OCI-LY3 (cell line): ENCODE results near the gene MARK3.

Experiments used
- H2AFZ ChIP-seq: fragments of 200-600, 300-600 bp; shearing (Covaris generic); 2 replicates; pipeline ENCODE4 v1.6.0; 2014; ENCODE audit warnings: antibody characterized with exemption, low read depth, low read length
- H3K27ac ChIP-seq: fragments of 200-600, 300-600 bp; sonication (generic); 2 replicates; pipeline ENCODE4 v1.5.1; 2014; ENCODE audit warnings: mild to moderate bottlenecking, low read length, moderate library complexity, mixed read lengths
- H3K27me3 ChIP-seq: fragments of 200-600, 300-600 bp; sonication (generic); 2 replicates; pipeline ENCODE4 v1.6.1; 2014; ENCODE audit warnings: low read depth, low read length, mixed read lengths
- H3K36me3 ChIP-seq: fragments of 200-600, 300-600 bp; sonication (generic); replicated peaks from 2 replicates; pipeline ENCODE3; 2014; ENCODE audit warnings: low read depth, low read length, mixed read lengths
- H3K4me1 ChIP-seq: fragments of 300-600, 200-600 bp; sonication (generic); 2 replicates; pipeline ENCODE4 v1.6.1; 2014; ENCODE audit warnings: low read length, mixed read lengths
- H3K4me2 ChIP-seq: fragments of 200-600, 300-600 bp; sonication (generic); 2 replicates; pipeline ENCODE4 v1.6.1; 2014; ENCODE audit warnings: low read length, mixed read lengths
- H3K4me3 ChIP-seq: fragments of 300-600, 200-600 bp; sonication (generic); 2 replicates; pipeline ENCODE4 v1.5.1; 2014; ENCODE audit warnings: antibody characterized with exemption, mild to moderate bottlenecking, low read length, moderate library complexity
- H3K79me2 ChIP-seq: fragments of 300-600, 200-600 bp; shearing (Covaris generic); 2 replicates; pipeline ENCODE4 v1.6.1; 2014; ENCODE audit warnings: mild to moderate bottlenecking, low read length, mixed read lengths
- H3K9ac ChIP-seq: fragments of 300-600, 200-600 bp; shearing (Covaris generic); 2 replicates; pipeline ENCODE4 v1.6.0; 2014; ENCODE audit warnings: mild to moderate bottlenecking, low read length, moderate library complexity
- H3K9me3 ChIP-seq: fragments of 200-600, 300-600 bp; shearing (Covaris generic); 2 replicates; pipeline ENCODE4 v1.6.1; 2014; ENCODE audit warnings: low read length, mixed read lengths; ENCODE audit not compliant: insufficient read depth
- H4K20me1 ChIP-seq: fragments of 200-600, 300-600 bp; sonication (generic); 2 replicates; pipeline ENCODE4 v1.6.1; 2016; ENCODE audit warnings: low read length, mixed read lengths; ENCODE audit not compliant: insufficient read depth
- CTCF ChIP-seq: fragments of 200-600, 300-600 bp; sonication (generic); IDR thresholded peaks from 2 replicates; pipeline ENCODE4 v1.5.1; 2014; ENCODE audit warnings: antibody characterized with exemption, low read length, low read depth
- EZH2phosphoT487 ChIP-seq: fragments of 200-600 bp; shearing (Covaris generic); IDR thresholded peaks from 2 replicates; pipeline ENCODE4 v1.6.1; 2018; ENCODE audit warnings: antibody characterized with exemption, mixed run types, low read depth

The MARK3 gene

GRCh38 chr14:103402695-103403094 is 17.5 kb downstream of the MARK3 start:
- Histone ChIP-seq H3K79me2 (peaks cover 76% of the 10 kb centered on the region), H3K9me3 (no peaks in the 10 kb centered on the region), H3K4me3 (no peak overlapping the region), H3K4me1 (peaks cover 38% of the 10 kb centered on the region), H2AFZ (no peak overlapping the region), H3K27ac (no peak overlapping the region), H3K27me3 (no peaks in the 10 kb centered on the region), H3K4me2 (no peak overlapping the region), H3K36me3 (peaks cover 15% of the 10 kb centered on the region), H3K9ac (no peak overlapping the region), H4K20me1 (peaks cover 71% of the 10 kb centered on the region)
- TF ChIP-seq EZH2phosphoT487 (no peak), CTCF (no peak)

- Histone ChIP-seq H3K36me3 (peaks cover 18% of the 10 kb centered on the region), H3K27me3 (no peaks in the 10 kb centered on the region), H3K4me3 (peak overlapping the region; percentile 5), H3K9me3 (no peaks in the 10 kb centered on the region), H4K20me1 (peaks cover 62% of the 10 kb centered on the region), H3K27ac (0 out of 2 replicates have a peak overlapping the region, but pooled peaks have one; percentile 3), H3K4me1 (peaks cover 38% of the 10 kb centered on the region), H3K9ac (no peak overlapping the region), H3K79me2 (peaks cover 76% of the 10 kb centered on the region), H3K4me2 (peak overlapping the region; percentile 55), H2AFZ (no peak overlapping the region)
- TF ChIP-seq CTCF (peak; percentile 21), EZH2phosphoT487 (no peak)
Measured at GRCh38 chr14:103404032-103404918, 19.1 kb downstream of the MARK3 start.

GRCh38 chr14:103404920-103405319 is 19.7 kb downstream of the MARK3 start:
- no peak overlapping the region for H3K27ac ChIP-seq
- H3K4me2 ChIP-seq = no peak overlapping the region
- H3K79me2 ChIP-seq = peaks cover 73% of the 10 kb centered on the region
- H3K36me3 ChIP-seq = peaks cover 18% of the 10 kb centered on the region
- no peak overlapping the region for H3K4me3 ChIP-seq
- no peak overlapping the region for H2AFZ ChIP-seq
- no peak overlapping the region for H3K9ac ChIP-seq
- peaks cover 61% of the 10 kb centered on the region for H4K20me1 ChIP-seq
- no peaks in the 10 kb centered on the region for H3K9me3 ChIP-seq
- H3K27me3 ChIP-seq = no peaks in the 10 kb centered on the region
- TF ChIP-seq CTCF = no peak
- no peak for TF ChIP-seq EZH2phosphoT487
- H3K4me1 ChIP-seq = peaks cover 38% of the 10 kb centered on the region

- H3K4me3 ChIP-seq = no peak overlapping the region
- peaks cover 62% of the 10 kb centered on the region for H3K79me2 ChIP-seq
- H4K20me1 ChIP-seq = peaks cover 26% of the 10 kb centered on the region
- H2AFZ ChIP-seq = no peak overlapping the region
- H3K36me3 ChIP-seq = peaks cover 24% of the 10 kb centered on the region
- no peaks in the 10 kb centered on the region for H3K27me3 ChIP-seq
- no peak overlapping the region for H3K9ac ChIP-seq
- TF ChIP-seq CTCF (no peak), EZH2phosphoT487 (no peak)
- no peak overlapping the region for H3K4me2 ChIP-seq
- H3K9me3 ChIP-seq = no peaks in the 10 kb centered on the region
- peaks cover 8% of the 10 kb centered on the region for H3K4me1 ChIP-seq
- no peak overlapping the region for H3K27ac ChIP-seq
Measured at GRCh38 chr14:103408491-103409155, 23.4 kb downstream of the MARK3 start.
